Fibroblast of villous mesenchyme (primary cell): ENCODE measurements around the gene GUCA1A. TPM values are rescaled to one million over a fixed set of nuclear protein-coding genes. Genes with fewer than 3 reads are reported as not detected.

Source experiments
- DNase-seq: peaks from one replicate; pipeline ENCODE4 v3.0.0-alpha.2; 2010; ENCODE audit warnings: low read depth
- H3K4me3 ChIP-seq: 2 replicates; pipeline ENCODE4 v1.5.1; 2011; ENCODE audit warnings: low read depth, mild to moderate bottlenecking, low read length
- total RNA-seq: library from RNA; depleted of rRNA; stranded (reverse); fragments of >200 nt; gene quantifications from 2 replicates; pipeline ENCODE4 v1.2.3, GENCODE V29; 2012
- TF ChIP-seq, protein P1 (sequence below): IDR thresholded peaks from 2 replicates; pipeline ENCODE4 v1.5.1; 2012; ENCODE audit warnings: low read depth, mild to moderate bottlenecking, low read length; ENCODE audit not compliant: insufficient read depth

The GUCA1A gene
- total RNA-seq, 1 donor, result not detected

DNA sequence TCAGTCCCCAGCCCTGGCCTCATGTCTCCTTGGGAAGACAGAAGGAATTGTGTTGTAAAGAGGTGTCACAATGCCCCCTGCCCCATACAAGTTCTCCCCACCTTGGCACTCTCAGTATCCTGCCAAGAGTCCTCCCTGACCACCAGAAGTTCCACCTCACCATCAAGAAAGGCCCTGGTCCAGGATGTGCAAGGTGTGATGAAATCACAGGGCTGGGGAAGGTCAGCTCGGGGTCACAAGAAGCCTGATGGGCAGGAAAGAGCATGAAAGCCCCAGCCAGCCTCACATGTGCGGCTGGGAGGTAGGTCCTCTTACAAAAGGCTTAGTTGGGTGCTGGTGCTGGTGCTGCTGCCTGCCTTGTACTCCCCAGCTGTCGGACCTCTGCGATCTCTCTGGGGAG lies 17.9 kb upstream of the GUCA1A start:
- DNase-seq, result no peak
- H3K4me3 ChIP-seq, result no peak overlapping the region
- TF ChIP-seq, protein P1, sequence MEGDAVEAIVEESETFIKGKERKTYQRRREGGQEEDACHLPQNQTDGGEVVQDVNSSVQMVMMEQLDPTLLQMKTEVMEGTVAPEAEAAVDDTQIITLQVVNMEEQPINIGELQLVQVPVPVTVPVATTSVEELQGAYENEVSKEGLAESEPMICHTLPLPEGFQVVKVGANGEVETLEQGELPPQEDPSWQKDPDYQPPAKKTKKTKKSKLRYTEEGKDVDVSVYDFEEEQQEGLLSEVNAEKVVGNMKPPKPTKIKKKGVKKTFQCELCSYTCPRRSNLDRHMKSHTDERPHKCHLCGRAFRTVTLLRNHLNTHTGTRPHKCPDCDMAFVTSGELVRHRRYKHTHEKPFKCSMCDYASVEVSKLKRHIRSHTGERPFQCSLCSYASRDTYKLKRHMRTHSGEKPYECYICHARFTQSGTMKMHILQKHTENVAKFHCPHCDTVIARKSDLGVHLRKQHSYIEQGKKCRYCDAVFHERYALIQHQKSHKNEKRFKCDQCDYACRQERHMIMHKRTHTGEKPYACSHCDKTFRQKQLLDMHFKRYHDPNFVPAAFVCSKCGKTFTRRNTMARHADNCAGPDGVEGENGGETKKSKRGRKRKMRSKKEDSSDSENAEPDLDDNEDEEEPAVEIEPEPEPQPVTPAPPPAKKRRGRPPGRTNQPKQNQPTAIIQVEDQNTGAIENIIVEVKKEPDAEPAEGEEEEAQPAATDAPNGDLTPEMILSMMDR, result no peak

DNA sequence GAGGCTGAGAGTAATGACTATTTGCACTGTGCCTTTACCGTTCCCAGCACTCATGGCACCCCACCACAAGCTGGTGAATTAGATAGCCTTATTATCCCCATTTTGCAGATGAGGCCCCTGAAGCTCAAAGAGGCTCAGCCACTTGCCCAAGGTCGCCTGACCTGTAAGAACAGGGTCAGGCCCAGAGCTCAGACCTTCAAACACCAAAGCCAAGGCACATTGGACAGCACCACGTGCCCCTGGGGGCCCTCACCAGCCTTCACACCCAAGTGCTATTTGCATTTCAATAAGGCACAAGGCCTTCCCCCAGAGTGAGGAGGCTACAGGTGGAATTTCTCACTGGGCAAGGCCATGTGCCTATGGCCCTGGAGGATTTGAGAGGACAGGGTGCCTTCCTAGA lies 16.5 kb upstream of the GUCA1A start:
- H3K4me3 ChIP-seq, result no peak overlapping the region
- DNase-seq, result no peak
- TF ChIP-seq, protein P1, result no peak

DNA sequence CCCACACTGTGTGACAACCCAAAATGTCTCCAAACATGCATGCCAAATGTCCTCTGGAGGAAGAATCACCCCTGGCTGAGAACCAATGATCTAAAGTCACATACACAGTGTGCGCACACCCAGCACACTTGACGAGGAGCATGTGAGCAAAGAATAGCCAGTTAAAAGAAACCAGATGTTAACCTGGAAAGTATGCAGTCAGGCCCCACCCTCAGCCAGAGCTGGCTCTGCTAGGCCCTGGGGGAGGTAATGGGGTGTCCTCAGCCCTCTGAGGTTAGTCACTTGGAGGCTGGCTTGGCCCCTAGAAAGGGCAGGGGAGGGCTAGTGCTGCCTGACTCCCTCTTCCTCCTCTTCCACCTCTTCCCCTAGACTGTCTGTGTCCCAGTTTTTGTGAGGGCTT lies 15.2 kb upstream of the GUCA1A start:
- no peak overlapping the region for H3K4me3 ChIP-seq
- peak; percentile 55 for DNase-seq
- TF ChIP-seq, protein P1, result no peak

DNA sequence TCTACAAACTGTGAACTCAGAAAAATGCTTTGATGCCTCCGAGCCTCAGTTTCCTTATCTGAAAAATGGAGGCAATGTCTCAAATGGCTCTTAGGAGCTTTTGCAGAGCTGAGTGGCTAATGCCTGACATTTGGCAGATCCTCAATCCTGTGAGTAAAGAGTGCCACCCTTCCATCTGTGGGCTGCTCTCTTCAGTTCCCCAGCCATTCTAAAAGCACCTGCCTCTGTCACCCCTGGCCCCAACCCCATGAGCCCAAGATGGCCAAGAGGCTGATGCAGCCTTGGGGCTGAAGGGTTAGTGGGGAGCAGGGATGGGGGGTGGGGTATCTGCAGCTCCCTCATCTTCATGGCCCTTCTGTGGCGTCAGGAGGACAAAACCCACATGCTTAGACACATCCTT lies 14.5 kb upstream of the GUCA1A start:
- DNase-seq, result no peak
- H3K4me3 ChIP-seq, result no peak overlapping the region
- TF ChIP-seq, protein P1, result no peak

DNA sequence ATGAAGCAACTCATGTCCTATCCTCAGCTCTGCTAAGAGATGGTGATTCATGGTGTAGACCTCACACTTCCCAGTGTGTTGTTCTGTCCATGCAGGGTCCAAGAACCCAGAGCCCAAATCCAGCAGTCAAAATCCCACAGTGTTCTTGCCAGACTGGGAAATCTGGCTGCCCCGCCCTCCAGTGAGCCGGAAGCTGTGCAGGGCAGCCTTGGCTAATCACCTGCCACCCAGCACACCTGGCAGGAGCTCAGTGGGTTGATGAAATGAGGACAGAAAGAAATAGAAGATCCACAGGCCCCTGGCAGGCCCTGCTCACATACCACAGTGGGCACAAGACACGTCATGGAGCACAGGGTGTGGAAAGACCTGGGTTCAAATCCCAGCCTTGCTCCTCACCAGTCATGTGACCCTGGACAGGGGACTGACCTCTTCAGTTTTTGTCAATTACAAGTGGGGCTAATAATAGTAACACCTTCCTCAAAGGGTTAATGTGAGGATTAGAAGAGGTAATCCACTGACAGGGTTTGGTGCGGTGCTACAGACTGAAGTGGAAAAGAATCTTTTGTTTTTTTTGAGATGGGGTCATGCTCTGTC lies 13.6 kb upstream of the GUCA1A start:
- TF ChIP-seq, protein P1, result no peak

DNA sequence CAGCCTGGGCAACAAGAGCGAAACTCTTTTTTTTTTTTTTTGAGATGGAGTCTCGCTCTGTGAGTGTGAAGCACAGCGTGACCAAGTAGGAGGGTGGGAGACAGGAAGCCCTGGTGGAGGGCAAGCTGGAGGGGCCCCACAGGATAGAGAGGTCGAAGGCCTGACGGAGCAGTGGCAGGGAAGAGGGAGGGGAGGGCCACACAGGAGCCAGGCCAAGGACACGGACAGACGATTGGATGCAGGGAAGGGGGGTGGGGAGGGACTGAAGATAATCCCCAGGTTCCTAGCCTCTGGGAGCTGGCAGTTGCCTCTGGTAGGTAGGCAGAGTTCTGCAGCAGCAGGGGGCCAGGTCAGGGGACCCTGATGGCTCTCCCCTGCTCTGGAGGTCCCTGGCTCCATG lies 10.8 kb upstream of the GUCA1A start:
- H3K4me3 ChIP-seq, result no peak overlapping the region
- no peak for DNase-seq
- TF ChIP-seq, protein P1, result no peak

More for the DNA sequence above, 13.6 kb upstream of the GUCA1A start:
- DNase-seq, result no peak
- H3K4me3 ChIP-seq, result no peak overlapping the region

DNA sequence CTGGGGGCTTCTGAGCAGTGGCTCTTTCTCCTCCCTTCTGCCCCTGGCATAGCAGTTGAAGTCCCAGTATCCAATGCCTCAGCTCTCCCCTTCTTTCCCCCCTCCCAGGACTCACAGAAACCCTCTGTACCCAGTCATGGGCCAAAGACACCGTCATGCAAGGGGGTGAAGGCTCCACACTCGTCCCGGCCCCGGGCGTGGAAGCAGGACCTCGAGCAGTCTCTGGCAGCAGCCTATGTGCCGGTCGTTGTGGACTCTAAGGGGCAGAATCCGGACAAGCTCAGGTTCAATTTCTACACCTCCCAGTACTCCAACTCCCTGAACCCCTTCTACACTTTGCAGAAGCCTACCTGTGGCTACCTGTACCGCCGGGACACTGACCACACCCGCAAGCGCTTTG lies 10.4 kb upstream of the GUCA1A start:
- TF ChIP-seq, protein P1, result no peak
- no peak overlapping the region for H3K4me3 ChIP-seq
- no peak for DNase-seq
